Stimulated activated CD4-positive, alpha-beta T cell treated with anti-CD3 and anti-CD28 coated beads, Interleukin-2, amount 100 ng/mL, for 48 hours (primary cell): ENCODE measurements around the gene TMEM52.

Experiments
- DNase-seq, 2 donors: peaks; one replicate each; pipeline ENCODE4 v3.0.0-alpha.2; 2020

TMEM52 gene

DNA sequence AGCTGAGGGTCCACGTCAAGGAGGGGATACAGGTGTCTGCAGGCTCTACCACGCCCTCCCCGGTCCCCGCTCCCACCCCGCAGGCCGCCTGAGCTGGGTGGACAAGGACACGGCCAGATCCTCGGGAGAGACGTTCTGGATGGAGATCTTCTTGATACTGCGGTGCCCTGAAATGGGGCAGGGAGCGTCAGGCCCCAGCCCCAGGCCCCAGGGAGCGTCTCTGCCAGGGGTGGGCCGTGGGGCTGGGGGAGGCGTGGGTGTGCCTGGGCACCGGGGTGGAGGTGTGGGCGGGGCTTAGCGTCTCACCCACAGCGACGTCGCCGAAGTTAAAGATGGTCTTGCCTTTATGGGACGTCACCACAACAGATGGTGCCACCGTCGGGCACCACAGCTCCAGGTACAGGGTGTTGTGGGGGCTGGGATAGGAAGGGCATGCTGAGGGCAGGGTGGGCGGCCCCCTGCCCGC is 7.3 kb upstream of the TMEM52 start:
- DNase-seq: no peak

DNA sequence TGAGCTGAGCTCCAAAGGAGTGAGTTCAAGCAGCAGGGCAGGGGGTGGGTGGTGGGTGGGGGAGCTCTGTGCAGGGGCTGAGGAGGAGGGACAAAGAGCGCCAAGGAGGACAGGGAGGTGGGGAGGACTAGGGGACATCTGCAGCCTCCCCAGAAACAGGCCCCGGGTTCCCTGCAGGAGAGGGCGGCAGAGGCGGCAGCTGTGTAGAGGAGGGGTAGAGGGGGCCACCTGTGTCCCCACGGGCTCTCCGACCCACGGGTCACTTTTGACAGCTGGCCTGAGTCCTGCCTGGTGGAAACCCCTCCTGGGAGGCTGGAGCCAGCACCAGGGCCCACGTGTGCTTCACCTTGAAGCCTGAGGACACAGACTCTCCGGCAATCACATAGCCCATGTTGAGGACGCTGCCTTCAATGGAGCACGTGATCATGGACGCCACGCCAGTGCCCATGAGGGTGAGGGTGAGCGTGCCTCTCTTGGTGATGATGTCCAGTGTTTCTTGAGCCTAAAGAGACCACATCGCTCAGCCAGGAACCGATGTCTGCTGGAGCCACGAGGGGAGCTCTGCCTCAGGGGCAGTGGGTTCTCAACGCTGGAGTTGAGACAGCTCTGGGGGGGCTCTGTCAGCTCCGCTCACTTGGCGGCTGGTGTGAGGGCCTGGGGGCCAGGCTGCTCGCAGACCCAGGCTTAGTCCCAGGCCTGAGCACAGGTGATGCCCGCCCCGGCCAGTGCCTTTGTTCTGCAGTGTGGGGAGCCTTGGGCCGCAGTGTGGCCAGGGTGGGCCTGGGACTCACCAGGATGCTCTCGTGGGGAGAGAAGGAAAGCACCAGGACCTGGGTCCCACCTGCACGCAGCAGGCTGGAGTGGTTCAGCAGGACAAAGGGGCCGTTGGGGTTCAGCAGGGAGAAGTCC is 6.6 kb upstream of the TMEM52 start:
- no peak for DNase-seq

- no peak for DNase-seq
These were observed 5.8 kb upstream of the TMEM52 start for GRCh38 chr1:1924849-1925248.

- no peak for DNase-seq
These were observed 5.3 kb upstream of the TMEM52 start for GRCh38 chr1:1924386-1924785.

GRCh38 chr1:1922956-1923833 is 4.1 kb upstream of the TMEM52 start:
- DNase-seq: no peak

GRCh38 chr1:1922702-1922955 is 3.5 kb upstream of the TMEM52 start:
- DNase-seq: no peak

- no peak for DNase-seq
These were observed 3.0 kb upstream of the TMEM52 start for GRCh38 chr1:1921901-1922701.

GRCh38 chr1:1921459-1921862 is 2.4 kb upstream of the TMEM52 start:
- no peak for DNase-seq

DNA sequence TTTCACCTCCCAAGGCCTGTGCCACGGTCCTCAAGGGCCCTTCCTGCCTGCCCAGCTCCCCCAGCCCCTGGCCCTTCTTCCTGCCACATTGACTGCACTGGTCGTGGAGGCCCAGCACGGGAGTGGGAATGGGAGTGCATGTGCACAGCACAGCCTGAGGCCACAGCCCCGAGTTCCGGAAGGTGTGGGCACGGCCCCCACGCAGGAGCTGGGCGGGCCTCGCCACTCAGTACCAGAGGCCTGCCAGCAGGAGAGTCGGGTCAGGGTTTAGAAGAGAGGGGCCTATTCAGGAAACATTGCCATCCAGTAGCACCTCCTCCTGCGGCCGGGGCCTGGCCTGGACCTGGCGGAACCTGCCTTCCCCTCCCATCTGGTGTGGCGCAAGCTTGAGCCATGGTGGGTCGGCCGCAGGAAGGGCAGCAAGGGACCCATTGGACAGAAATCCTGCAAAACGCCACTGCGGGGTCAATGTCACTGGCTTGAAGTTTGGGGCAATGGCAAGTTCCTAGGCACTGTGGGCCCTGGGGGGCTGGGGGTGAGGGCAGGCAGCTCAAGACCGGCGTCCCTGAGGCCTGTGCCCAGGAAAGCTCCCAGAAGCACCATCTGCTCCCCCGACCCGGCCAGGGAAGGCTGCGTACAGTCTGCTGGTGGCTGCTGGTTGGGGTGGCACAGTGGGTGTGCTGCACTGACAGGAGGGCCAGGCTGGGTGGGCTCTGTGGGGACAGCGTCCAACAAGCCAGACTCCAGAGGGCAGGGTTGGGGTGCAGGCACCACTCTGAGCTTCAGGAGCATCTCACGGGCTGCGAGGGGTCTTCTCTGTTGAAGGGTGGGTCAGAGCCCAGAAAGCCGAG is 1.8 kb upstream of the TMEM52 start:
- DNase-seq: no peak

DNA sequence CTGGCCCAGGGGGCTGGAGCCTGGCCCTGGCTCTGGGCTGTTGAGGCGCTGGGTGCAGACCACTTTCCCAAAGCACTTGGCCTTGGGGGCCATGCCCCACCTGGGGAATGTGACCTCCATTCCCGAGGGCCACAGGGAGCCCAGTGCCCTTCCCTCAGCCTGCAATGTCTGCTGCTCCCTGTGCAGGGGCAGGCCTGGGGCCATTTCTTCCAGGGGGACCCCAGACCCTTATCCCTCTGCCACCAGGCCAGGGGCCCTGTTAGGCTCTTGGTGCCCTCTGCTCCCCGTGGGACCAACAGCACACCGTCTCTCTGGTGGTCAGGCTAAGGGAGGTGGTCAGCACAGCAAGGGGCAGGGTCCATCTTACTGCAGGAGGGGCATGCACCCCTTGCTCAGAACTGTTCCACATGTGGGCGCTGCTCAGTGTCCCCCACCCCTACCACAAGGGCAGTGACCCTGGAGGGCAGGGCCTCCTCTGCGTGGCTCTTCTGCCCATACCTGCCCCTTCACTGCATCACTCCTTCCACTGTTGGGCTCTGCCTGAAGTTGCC is 1.1 kb upstream of the TMEM52 start:
- DNase-seq: no peak

GRCh38 chr1:1919304-1920056 is 401 bp upstream of the TMEM52 start:
- DNase-seq: peak; percentile 98 to 99

GRCh38 chr1:1917995-1918900 is 831 bp downstream of the TMEM52 start:
- no peak for DNase-seq

DNA sequence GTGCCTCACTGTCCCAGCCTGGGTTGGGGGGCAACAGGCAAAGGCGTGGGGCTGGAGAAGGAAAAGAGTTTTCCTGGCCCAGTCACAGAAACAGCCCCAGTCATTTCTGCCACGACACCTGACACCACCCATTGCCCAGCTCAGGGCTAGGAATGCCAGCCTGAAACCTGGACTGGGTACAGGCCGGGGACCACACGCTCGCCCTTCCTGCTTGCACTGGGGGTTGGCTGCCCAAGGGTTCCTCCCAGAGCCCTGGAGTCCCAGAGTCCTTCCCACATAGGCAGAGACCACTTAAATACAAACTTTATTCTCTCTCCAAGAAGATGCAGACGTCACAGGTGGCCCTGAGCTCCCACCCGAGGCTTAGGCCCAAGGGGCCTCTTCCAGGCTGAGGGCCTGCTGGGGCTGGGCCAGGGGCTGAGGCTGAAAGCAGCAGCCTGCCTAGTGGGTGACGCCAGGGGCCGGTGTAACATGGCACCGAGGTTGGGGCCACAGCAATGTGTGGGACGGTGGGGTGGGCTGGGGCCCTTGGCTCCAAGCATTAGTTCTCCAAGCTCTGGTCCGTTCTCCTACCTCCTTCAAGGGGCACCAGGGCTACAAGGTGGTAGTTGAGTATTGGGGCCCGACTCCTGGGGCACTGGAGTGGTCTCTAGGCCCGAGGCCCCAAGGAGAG is 1.6 kb downstream of the TMEM52 start:
- no peak for DNase-seq

GRCh38 chr1:1916851-1917251 is 2.2 kb downstream of the TMEM52 start:
- DNase-seq: no peak

DNA sequence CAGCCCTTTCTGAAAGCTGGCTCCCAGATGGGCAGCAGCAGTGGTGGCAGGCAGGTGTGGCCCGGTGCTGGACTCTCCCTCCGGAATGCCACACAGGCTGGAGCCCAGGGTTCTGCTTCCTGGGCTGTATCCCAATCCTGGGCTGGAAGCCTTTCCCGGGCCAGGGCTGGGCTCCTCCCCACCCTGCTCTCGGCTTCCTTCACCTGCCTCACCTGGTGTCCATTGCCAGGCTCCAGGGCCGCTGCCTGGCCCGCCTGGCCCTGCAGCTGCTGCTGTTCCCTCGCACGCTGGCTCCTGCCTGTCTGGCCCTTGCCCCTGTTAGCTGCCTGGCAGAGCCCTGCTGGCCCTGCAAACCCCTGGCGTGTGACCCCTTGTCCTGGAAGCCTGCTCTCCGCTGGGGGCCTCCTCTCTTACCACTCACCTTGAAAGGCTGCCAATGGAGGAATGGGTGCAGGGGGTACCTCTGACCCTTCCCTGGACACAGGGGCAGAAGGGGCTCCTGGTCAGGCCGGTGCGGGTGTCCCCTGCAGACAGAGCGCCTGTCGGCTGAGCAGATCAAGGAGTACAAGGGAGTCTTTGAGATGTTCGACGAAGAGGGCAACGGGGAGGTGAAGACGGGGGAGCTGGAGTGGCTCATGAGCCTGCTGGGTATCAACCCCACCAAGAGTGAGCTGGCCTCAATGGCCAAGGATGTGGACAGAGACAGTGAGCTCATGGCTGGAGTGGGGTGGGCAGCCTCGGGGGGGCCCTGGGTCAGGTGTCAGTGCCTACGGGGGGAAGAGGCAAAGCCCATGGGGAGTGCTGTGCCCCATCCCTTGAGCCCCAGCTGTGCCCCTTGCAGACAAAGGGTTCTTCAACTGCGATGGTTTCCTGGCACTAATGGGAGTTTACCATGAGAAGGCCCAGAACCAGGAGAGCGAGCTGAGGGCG is 2.9 kb downstream of the TMEM52 start:
- no peak for DNase-seq

DNA sequence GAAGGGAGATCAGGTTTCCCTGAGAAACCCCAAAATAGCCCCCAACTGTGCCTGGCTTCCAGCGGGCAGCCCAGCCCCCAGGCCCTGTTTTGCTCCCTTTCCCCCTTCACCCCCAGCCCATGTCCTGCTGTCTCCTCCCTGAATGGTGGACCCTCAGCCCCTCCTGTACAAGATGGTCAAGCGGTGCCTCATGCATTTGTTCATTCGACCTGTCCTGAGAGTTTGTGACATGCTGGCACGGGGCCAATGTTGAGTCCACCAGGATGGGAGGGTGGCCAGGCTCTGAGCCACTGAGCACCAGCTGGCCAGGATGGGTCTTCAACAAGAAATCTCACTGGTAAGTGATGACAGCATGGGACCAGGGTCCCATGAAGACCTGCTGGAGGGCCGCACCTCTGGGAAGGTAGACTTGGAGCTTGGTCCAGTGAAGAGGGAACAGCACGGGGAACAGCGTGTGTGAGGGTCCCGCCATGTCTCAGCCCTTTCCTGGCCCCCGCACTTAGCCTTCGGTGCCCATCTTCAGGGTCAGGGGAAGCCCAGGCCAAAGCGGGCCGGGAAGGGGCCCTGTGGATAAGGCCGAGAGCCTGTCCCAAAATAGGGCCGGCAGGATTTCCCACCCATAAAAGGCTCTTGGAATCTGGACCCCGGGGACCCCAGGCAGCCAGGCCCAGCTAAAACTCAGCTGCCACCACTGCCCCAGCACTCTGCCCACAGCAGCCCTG is 3.9 kb downstream of the TMEM52 start, which contains the start of gene CALML6:
TSS of gene CALML6 (plus strand) at position 290 of the 722 bp plus-strand sequence. CDS start at position 311, 21 bp downstream.
- no peak for DNase-seq
